ENCODE data around the gene CLPTM1. TPM values are rescaled to one million over a fixed set of nuclear protein-coding genes. Genes with fewer than 3 reads are reported as not detected.

CLPTM1 gene
- total and polyA plus RNA-seq, 9 of the 15 experiments (the other 6 are each of a cell fraction or from before 2014, with no cell fraction given) = 0.37 to 96.0 (median 27.5) TPM

GRCh38 chr19:44985445-44985844 is 30.3 kb downstream of the CLPTM1 start:
- H3K4me1 ChIP-seq (replicated peaks in 1 of 2; ENCODE audit: control insufficient read depth in 2 of 2, insufficient read depth in 2 of 2, low read length in 2 of 2) = peaks cover 0 to 12% of the 10 kb centered on the region in 2 experiments; a peak in 1 of 5 replicates
- no peak for ATAC-seq
- no peak overlapping the region for H3K27ac ChIP-seq (ENCODE audit: extremely low read depth, low read depth, low read length)
- TF ChIP-seq ZBTB26 (CRISPR knock-in tag; IDR thresholded peaks at IDR 0.05) (no peak), POLR2AphosphoS5 (IDR thresholded peaks at IDR 0.05; ENCODE audit: control insufficient read depth, insufficient read depth, low read depth, low read length) (no peak), ZNF124 (CRISPR knock-in tag; IDR thresholded peaks at IDR 0.05) (no peak), ZNF583 (CRISPR knock-in tag; IDR thresholded peaks at IDR 0.05) (no peak), SMAD2 (IDR thresholded peaks at IDR 0.05; ENCODE audit: low read depth, low read length) (no peak), NR0B1 (IDR thresholded peaks at IDR 0.05; ENCODE audit: partially characterized antibody) (no peak), ZBTB11 (CRISPR knock-in tag; IDR thresholded peaks at IDR 0.05) (no peak)
- peaks cover 77% of the 10 kb centered on the region; the same call in 2 of the 3 replicates for H3K36me3 ChIP-seq (ENCODE audit: control insufficient read depth, insufficient read depth, low read length)
- BruUV-seq (replicated peaks) = no TSS peak
- H3K9me3 ChIP-seq (replicated peaks; ENCODE audit: control insufficient read depth, insufficient read depth, low read depth, low read length) = no peaks in the 10 kb centered on the region
- H3K79me2 ChIP-seq (ENCODE audit: control insufficient read depth, insufficient read depth, low read length) = no peaks in the 10 kb centered on the region
- 79% methylated on average over 4 of the region's 4 CpGs for WGBS (ENCODE audit: insufficient coverage, low coverage, missing lambda C conversion rate)
- no peak for FAIRE-seq
- no peaks in the 10 kb centered on the region for H3K9me1 ChIP-seq (ENCODE audit: control insufficient read depth, insufficient read depth, low read length)
- H3K9ac ChIP-seq (ENCODE audit: insufficient read depth in 1 of 2, low read depth in 2 of 2, low read length in 2 of 2) = peak overlapping the region in 1 of 2 experiments; percentile 23; a peak in 1 of 4 replicates
- H4K20me1 ChIP-seq (replicated peaks; ENCODE audit: control insufficient read depth, insufficient read depth, low read length) = no peaks in the 10 kb centered on the region; the same call in 1 of the 2 replicates
- no peak for DNase-seq (ENCODE audit: extremely low read depth in 1 of 4, low spot score in 3 of 4)
- H3K4me3 ChIP-seq = no peak overlapping the region
- H2AFZ ChIP-seq (ENCODE audit: low read depth, low read length) = no peak overlapping the region
- CTCF ChIA-PET (ENCODE audit: low intra/inter-chr PET ratio) = no interaction called here
- no peak overlapping the region for H3K4me2 ChIP-seq (ENCODE audit: insufficient read depth, low read length)
- in situ Hi-C loops (cut with MboI) (no loop called here), intact Hi-C loops (cut with micrococcal nuclease) (no loop called here)
- no peaks in the 10 kb centered on the region for H3K27me3 ChIP-seq (ENCODE audit: control insufficient read depth in 2 of 2, insufficient read depth in 2 of 2, low read length in 2 of 2)
- POLR2A ChIA-PET = interaction anchor here (0.6 to 1.6 kb wide), 5 partner anchors 9 to 154 kb away, joined by 3 to 4 read pairs (median 3); no protein-coding TSS in a partner anchor

All from K562 (cell line).